Measurements from ENCODE around the gene LIPG. TPM values are rescaled to one million over a fixed set of nuclear protein-coding genes. Genes with fewer than 3 reads are reported as not detected.

The LIPG gene
- polyA plus RNA-seq, 1 donor (not counting 4 experiments of a cell fraction or from before 2014, with no cell fraction given) = 241 TPM

DNA sequence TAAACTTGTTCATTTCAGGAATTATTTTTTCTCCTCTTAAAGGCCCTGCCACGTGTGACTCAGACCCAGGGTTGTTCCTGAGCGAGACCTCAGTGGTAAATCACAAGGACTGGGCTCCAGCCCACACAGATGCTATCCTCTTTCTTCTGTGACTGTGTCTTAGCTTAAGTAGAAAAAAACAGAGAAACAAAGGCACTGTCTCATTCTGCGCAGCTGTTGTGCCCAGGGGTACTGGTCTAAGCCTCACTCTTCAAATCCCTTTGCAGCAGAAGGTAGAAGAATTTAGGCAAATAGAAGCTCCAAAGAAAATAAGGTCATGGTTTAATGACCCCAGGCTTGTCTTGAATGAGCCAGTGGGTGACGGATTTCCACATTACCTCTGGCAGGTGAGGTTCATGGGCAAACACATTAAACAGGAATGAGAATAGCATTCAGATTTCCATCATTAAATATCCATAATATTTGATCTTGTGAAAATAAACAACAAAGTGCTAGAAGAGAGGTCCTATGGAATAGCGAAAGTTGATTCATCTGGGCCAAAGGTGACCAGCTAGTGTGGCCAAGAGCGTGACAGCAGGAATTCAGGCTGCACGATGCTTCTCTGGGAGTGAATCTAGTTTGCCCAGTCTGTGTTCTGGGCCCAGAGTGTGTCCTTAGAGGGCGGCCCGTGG lies 63.3 kb downstream of the LIPG start:
- H2AFZ ChIP-seq (ENCODE audit: control insufficient read depth, low read length) = no peak overlapping the region
- H3K4me3 ChIP-seq (ENCODE audit: control insufficient read depth in 2 of 3, extremely low read depth in 1 of 3, insufficient read depth in 2 of 3, low read depth in 1 of 3, low read length in 3 of 3) = no peak overlapping the region
- H3K27ac ChIP-seq (ENCODE audit: control insufficient read depth, insufficient read depth, low read length) = no peak overlapping the region
- H3K4me1 ChIP-seq (ENCODE audit: control insufficient read depth, extremely low read depth, insufficient read depth, low read length) = peaks cover 27% of the 10 kb centered on the region
- no peak overlapping the region for H3K4me2 ChIP-seq (ENCODE audit: control insufficient read depth, extremely low read depth, insufficient read depth, low read depth, low read length)
- no peaks in the 10 kb centered on the region for H3K9me3 ChIP-seq (ENCODE audit: control insufficient read depth, low read depth, low read length)
- no peaks in the 10 kb centered on the region for H3K79me2 ChIP-seq (ENCODE audit: control insufficient read depth, insufficient read depth, low read length)
- FAIRE-seq (no peak), DNase-seq (ENCODE audit: low read depth, low spot score) (no peak)
- no peaks in the 10 kb centered on the region for H4K20me1 ChIP-seq (ENCODE audit: control insufficient read depth, extremely low read depth, insufficient read depth, low read length)
- H3K9ac ChIP-seq (ENCODE audit: control insufficient read depth, extremely low read depth, insufficient read depth, low read length) = no peak overlapping the region
- no peaks in the 10 kb centered on the region for H3K36me3 ChIP-seq (ENCODE audit: control insufficient read depth in 2 of 2, extremely low read depth in 1 of 2, insufficient read depth in 2 of 2, low read length in 2 of 2)
- no peaks in the 10 kb centered on the region for H3K27me3 ChIP-seq (ENCODE audit: control insufficient read depth, extremely low read depth, insufficient read depth, low read length)
- H3K9me1 ChIP-seq (ENCODE audit: control insufficient read depth, extremely low read depth, insufficient read depth, low read length) = no peaks in the 10 kb centered on the region
- TF ChIP-seq EZH2 (IDR thresholded peaks at IDR 0.05; ENCODE audit: low read length) = no peak
- TF ChIP-seq, protein P1, sequence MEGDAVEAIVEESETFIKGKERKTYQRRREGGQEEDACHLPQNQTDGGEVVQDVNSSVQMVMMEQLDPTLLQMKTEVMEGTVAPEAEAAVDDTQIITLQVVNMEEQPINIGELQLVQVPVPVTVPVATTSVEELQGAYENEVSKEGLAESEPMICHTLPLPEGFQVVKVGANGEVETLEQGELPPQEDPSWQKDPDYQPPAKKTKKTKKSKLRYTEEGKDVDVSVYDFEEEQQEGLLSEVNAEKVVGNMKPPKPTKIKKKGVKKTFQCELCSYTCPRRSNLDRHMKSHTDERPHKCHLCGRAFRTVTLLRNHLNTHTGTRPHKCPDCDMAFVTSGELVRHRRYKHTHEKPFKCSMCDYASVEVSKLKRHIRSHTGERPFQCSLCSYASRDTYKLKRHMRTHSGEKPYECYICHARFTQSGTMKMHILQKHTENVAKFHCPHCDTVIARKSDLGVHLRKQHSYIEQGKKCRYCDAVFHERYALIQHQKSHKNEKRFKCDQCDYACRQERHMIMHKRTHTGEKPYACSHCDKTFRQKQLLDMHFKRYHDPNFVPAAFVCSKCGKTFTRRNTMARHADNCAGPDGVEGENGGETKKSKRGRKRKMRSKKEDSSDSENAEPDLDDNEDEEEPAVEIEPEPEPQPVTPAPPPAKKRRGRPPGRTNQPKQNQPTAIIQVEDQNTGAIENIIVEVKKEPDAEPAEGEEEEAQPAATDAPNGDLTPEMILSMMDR (optimal IDR thresholded peaks at IDR 0.05 in 1 of 3, IDR thresholded peaks at IDR 0.05 in 1 of 3, conservative IDR thresholded peaks at IDR 0.05 in 1 of 3; ENCODE audit: extremely low read depth in 1 of 3, insufficient read depth in 2 of 3, low read length in 3 of 3) = no peak
- dilution Hi-C loops (cut with MboI; ENCODE audit: extremely low pct_ligation_motif_present, low sequenced_read_pairs) = no loop called here

DNA sequence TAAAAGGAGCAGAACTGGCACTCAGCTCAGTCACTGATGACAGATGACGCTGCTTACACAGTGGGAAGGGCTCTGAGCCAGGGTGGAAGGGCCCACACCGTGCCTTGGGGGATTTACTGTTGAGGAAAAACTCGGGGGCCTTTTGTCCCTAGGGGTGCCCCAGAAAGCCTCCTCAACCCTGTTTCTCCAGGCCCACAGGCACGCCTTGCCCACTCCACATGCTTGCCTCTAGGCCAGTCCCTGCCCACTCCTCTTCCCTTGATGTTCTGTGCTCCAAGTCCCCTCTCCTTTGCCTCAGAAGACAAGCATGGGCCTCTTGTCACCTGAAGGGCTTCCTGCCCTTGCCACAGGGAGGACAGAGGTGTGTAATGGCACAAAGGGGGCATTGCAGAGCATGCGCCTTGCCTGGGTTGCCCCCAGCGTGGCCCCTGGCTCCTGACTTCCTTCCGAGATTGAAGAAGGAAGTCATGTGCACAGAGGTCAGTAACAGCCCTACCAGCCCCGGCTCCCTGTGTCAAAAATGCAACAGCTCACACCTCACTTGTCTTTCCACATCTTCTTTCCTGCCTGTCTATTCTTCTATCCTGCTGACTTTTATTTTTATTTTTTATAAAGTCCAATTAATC lies 65.1 kb downstream of the LIPG start:
- H3K4me1 ChIP-seq (ENCODE audit: control insufficient read depth, extremely low read depth, insufficient read depth, low read length) = peaks cover 15% of the 10 kb centered on the region
- no peaks in the 10 kb centered on the region for H3K27me3 ChIP-seq (ENCODE audit: control insufficient read depth, extremely low read depth, insufficient read depth, low read length)
- FAIRE-seq (no peak), DNase-seq (ENCODE audit: low read depth, low spot score) (no peak)
- dilution Hi-C loops (cut with MboI; ENCODE audit: extremely low pct_ligation_motif_present, low sequenced_read_pairs) = no loop called here
- no peaks in the 10 kb centered on the region for H3K79me2 ChIP-seq (ENCODE audit: control insufficient read depth, insufficient read depth, low read length)
- H3K9me3 ChIP-seq (ENCODE audit: control insufficient read depth, low read depth, low read length) = no peaks in the 10 kb centered on the region
- no peaks in the 10 kb centered on the region for H3K36me3 ChIP-seq (ENCODE audit: control insufficient read depth in 2 of 2, extremely low read depth in 1 of 2, insufficient read depth in 2 of 2, low read length in 2 of 2)
- H3K27ac ChIP-seq (ENCODE audit: control insufficient read depth, insufficient read depth, low read length) = no peak overlapping the region
- no peak overlapping the region for H3K4me2 ChIP-seq (ENCODE audit: control insufficient read depth, extremely low read depth, insufficient read depth, low read depth, low read length)
- no peak overlapping the region for H2AFZ ChIP-seq (ENCODE audit: control insufficient read depth, low read length)
- no peaks in the 10 kb centered on the region for H4K20me1 ChIP-seq (ENCODE audit: control insufficient read depth, extremely low read depth, insufficient read depth, low read length)
- no peak overlapping the region for H3K4me3 ChIP-seq (ENCODE audit: control insufficient read depth in 2 of 3, extremely low read depth in 1 of 3, insufficient read depth in 2 of 3, low read depth in 1 of 3, low read length in 3 of 3)
- no peaks in the 10 kb centered on the region for H3K9me1 ChIP-seq (ENCODE audit: control insufficient read depth, extremely low read depth, insufficient read depth, low read length)
- TF ChIP-seq, protein P1 (optimal IDR thresholded peaks at IDR 0.05 in 1 of 3, IDR thresholded peaks at IDR 0.05 in 1 of 3, conservative IDR thresholded peaks at IDR 0.05 in 1 of 3; ENCODE audit: extremely low read depth in 1 of 3, insufficient read depth in 2 of 3, low read length in 3 of 3) = no peak
- no peak for TF ChIP-seq EZH2 (IDR thresholded peaks at IDR 0.05; ENCODE audit: low read length)
- H3K9ac ChIP-seq (ENCODE audit: control insufficient read depth, extremely low read depth, insufficient read depth, low read length) = no peak overlapping the region

Data from keratinocyte (primary cell).